ENCODE data around the gene TECPR1.

GRCh38 chr7:98223898-98224700, 27.9 kb downstream of the TECPR1 start:
- TF ChIP-seq REST (tag by site-specific recombination; IDR thresholded peaks at IDR 0.05): no peak
- TF ChIP-seq CTCF (tag by site-specific recombination; IDR thresholded peaks at IDR 0.05): no peak
- no peak for TF ChIP-seq KLF16 (tag by site-specific recombination; IDR thresholded peaks at IDR 0.05)

Data from HEK293 (cell line).